ENCODE data around the gene CAMTA1.

The CAMTA1 gene

GRCh38 chr1:7117399-7118281 lies 332.4 kb downstream of the CAMTA1 start (continued):
- TF ChIP-seq, protein P1, sequence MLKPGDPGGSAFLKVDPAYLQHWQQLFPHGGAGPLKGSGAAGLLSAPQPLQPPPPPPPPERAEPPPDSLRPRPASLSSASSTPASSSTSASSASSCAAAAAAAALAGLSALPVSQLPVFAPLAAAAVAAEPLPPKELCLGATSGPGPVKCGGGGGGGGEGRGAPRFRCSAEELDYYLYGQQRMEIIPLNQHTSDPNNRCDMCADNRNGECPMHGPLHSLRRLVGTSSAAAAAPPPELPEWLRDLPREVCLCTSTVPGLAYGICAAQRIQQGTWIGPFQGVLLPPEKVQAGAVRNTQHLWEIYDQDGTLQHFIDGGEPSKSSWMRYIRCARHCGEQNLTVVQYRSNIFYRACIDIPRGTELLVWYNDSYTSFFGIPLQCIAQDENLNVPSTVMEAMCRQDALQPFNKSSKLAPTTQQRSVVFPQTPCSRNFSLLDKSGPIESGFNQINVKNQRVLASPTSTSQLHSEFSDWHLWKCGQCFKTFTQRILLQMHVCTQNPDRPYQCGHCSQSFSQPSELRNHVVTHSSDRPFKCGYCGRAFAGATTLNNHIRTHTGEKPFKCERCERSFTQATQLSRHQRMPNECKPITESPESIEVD (tag by site-specific recombination; IDR thresholded peaks at IDR 0.05) = no peak
- no peak for TF ChIP-seq ZNF214 (tag by site-specific recombination; IDR thresholded peaks at IDR 0.05; ENCODE audit: borderline replicate concordance)
- TF ChIP-seq OVOL3 (tag by site-specific recombination; IDR thresholded peaks at IDR 0.05) = no peak
- no peak for TF ChIP-seq ZNF112 (tag by site-specific recombination; IDR thresholded peaks at IDR 0.05)
- TF ChIP-seq KLF8 (tag by site-specific recombination; IDR thresholded peaks at IDR 0.05) = no peak
- no peak for TF ChIP-seq ZNF23 (tag by site-specific recombination; IDR thresholded peaks at IDR 0.05; ENCODE audit: borderline replicate concordance)
- no peak for TF ChIP-seq ZBTB26 (tag by site-specific recombination; optimal IDR thresholded peaks at IDR 0.05)
- no peak for TF ChIP-seq ZNF350 (tag by site-specific recombination; IDR thresholded peaks at IDR 0.05)
- TF ChIP-seq ZNF561 (tag by site-specific recombination; IDR thresholded peaks at IDR 0.05; ENCODE audit: borderline replicate concordance) = no peak
- TF ChIP-seq ZNF133 (tag by site-specific recombination; IDR thresholded peaks at IDR 0.05) = no peak
- no peak for TF ChIP-seq ZBTB7A (tag by site-specific recombination; IDR thresholded peaks at IDR 0.05; ENCODE audit: low read depth)
- TF ChIP-seq, protein P2, sequence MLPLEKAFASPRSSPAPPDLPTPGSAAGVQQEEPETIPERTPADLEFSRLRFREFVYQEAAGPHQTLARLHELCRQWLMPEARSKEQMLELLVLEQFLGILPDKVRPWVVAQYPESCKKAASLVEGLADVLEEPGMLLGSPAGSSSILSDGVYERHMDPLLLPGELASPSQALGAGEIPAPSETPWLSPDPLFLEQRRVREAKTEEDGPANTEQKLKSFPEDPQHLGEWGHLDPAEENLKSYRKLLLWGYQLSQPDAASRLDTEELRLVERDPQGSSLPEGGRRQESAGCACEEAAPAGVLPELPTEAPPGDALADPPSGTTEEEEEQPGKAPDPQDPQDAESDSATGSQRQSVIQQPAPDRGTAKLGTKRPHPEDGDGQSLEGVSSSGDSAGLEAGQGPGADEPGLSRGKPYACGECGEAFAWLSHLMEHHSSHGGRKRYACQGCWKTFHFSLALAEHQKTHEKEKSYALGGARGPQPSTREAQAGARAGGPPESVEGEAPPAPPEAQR (tag by site-specific recombination; IDR thresholded peaks at IDR 0.05) = no peak
- TF ChIP-seq ZNF341 (tag by site-specific recombination; IDR thresholded peaks at IDR 0.05; ENCODE audit: low read depth) = no peak
- no peak for TF ChIP-seq YY1 (tag by site-specific recombination; IDR thresholded peaks at IDR 0.05)
- TF ChIP-seq ZNF555 (tag by site-specific recombination; conservative IDR thresholded peaks at IDR 0.05) = no peak
- TF ChIP-seq SP3 (tag by site-specific recombination; IDR thresholded peaks at IDR 0.05) = no peak
- peak; percentile 85 for TF ChIP-seq SCRT2 (tag by site-specific recombination; IDR thresholded peaks at IDR 0.05)
- TF ChIP-seq ZNF785 (tag by site-specific recombination; IDR thresholded peaks at IDR 0.05) = no peak
- TF ChIP-seq ZNF530 (tag by site-specific recombination; IDR thresholded peaks at IDR 0.05; ENCODE audit: low read depth) = no peak
- 0 out of 2 replicates have a peak, but pooled peaks have one; percentile 20 for TF ChIP-seq ZNF629 (tag by site-specific recombination; IDR thresholded peaks at IDR 0.05)
- TF ChIP-seq ZNF221 (tag by site-specific recombination; IDR thresholded peaks at IDR 0.05; ENCODE audit: borderline replicate concordance) = no peak
- TF ChIP-seq FEZF1 (tag by site-specific recombination; IDR thresholded peaks at IDR 0.05) = 0 out of 2 replicates have a peak, but pooled peaks have one; percentile 24
- TF ChIP-seq ZNF2 (tag by site-specific recombination; IDR thresholded peaks at IDR 0.05) = no peak
- TF ChIP-seq AEBP2 (tag by site-specific recombination; IDR thresholded peaks at IDR 0.05; ENCODE audit: borderline replicate concordance) = no peak
- no peak for TF ChIP-seq GFI1B (tag by site-specific recombination; IDR thresholded peaks at IDR 0.05)
- TF ChIP-seq ZNF654 (tag by site-specific recombination; IDR thresholded peaks at IDR 0.05; ENCODE audit: low read depth) = no peak
- no peak for TF ChIP-seq ZNF146 (tag by site-specific recombination; IDR thresholded peaks at IDR 0.05)
- no peak for TF ChIP-seq ZSCAN30 (tag by site-specific recombination; IDR thresholded peaks at IDR 0.05)
- TF ChIP-seq GLIS1 (tag by site-specific recombination; IDR thresholded peaks at IDR 0.05) = peak; percentile 22; the same call in 1 of the 2 replicates
- peak; percentile 12; the same call in 1 of the 2 replicates for TF ChIP-seq TRIM28 (IDR thresholded peaks at IDR 0.05; ENCODE audit: borderline replicate concordance, low read length)
- no peak for TF ChIP-seq ZNF292 (tag by site-specific recombination; IDR thresholded peaks at IDR 0.05; ENCODE audit: borderline replicate concordance, low read depth)
- no peak for TF ChIP-seq ZNF202 (tag by site-specific recombination; IDR thresholded peaks at IDR 0.05; ENCODE audit: borderline replicate concordance)
- TF ChIP-seq, protein P3, sequence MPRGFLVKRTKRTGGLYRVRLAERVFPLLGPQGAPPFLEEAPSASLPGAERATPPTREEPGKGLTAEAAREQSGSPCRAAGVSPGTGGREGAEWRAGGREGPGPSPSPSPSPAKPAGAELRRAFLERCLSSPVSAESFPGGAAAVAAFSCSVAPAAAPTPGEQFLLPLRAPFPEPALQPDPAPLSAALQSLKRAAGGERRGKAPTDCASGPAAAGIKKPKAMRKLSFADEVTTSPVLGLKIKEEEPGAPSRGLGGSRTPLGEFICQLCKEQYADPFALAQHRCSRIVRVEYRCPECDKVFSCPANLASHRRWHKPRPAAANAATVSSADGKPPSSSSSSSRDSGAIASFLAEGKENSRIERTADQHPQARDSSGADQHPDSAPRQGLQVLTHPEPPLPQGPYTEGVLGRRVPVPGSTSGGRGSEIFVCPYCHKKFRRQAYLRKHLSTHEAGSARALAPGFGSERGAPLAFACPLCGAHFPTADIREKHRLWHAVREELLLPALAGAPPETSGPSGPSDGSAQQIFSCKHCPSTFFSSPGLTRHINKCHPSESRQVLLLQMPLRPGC (tag by site-specific recombination; IDR thresholded peaks at IDR 0.05) = no peak
- no peak for TF ChIP-seq ZNF114 (tag by site-specific recombination; IDR thresholded peaks at IDR 0.05)

Measured in HEK293 (cell line).